ENCODE data around the gene ALOX15B.

DNA sequence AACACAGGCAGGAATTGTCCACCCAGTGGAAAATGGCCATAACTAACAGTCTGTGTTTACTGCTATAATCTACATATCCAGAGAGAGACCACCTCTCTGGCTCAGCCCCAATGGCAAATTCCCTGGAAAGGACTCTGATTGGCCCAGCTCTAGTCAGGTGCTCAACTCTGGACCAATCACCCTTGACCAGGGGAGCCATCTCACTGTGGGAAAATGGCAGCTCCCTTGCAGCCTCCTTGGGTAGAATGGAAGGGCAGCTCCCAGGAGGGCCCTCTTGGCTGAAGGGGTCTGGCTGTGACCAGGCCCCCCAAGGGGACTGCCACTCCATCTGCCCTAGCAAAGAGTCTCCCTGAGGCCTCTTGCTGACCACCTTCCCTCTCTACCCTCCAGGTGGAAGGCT is 3.1 kb downstream of the ALOX15B start:
- no peak for TF ChIP-seq RAD21 (conservative IDR thresholded peaks at IDR 0.05)
- TF ChIP-seq, protein P1, sequence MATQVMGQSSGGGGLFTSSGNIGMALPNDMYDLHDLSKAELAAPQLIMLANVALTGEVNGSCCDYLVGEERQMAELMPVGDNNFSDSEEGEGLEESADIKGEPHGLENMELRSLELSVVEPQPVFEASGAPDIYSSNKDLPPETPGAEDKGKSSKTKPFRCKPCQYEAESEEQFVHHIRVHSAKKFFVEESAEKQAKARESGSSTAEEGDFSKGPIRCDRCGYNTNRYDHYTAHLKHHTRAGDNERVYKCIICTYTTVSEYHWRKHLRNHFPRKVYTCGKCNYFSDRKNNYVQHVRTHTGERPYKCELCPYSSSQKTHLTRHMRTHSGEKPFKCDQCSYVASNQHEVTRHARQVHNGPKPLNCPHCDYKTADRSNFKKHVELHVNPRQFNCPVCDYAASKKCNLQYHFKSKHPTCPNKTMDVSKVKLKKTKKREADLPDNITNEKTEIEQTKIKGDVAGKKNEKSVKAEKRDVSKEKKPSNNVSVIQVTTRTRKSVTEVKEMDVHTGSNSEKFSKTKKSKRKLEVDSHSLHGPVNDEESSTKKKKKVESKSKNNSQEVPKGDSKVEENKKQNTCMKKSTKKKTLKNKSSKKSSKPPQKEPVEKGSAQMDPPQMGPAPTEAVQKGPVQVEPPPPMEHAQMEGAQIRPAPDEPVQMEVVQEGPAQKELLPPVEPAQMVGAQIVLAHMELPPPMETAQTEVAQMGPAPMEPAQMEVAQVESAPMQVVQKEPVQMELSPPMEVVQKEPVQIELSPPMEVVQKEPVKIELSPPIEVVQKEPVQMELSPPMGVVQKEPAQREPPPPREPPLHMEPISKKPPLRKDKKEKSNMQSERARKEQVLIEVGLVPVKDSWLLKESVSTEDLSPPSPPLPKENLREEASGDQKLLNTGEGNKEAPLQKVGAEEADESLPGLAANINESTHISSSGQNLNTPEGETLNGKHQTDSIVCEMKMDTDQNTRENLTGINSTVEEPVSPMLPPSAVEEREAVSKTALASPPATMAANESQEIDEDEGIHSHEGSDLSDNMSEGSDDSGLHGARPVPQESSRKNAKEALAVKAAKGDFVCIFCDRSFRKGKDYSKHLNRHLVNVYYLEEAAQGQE (IDR thresholded peaks at IDR 0.05; ENCODE audit: borderline replicate concordance) = no peak

Data from neural cell (in vitro differentiated cells).